SK-N-SH treated with all-trans-retinoic acid at 6 μM for 48 hours (cell line): ENCODE measurements around the gene SRF.

Experiments
- CSDC2 ChIP-seq: fragments of 250-450 bp; sonication (Bioruptor Pico); IDR thresholded peaks from 2 replicates; pipeline ENCODE4 v1.5.0; 2020; ENCODE audit warnings: mild to moderate bottlenecking, moderate library complexity
- CSRNP3 ChIP-seq: fragments of 250-450 bp; sonication (Bioruptor Pico); IDR thresholded peaks from 2 replicates; pipeline ENCODE4 v1.5.1; 2021; ENCODE audit warnings: mild to moderate bottlenecking, moderate library complexity
- ESRRG ChIP-seq: fragments of 250-450 bp; sonication (Bioruptor Pico); IDR thresholded peaks from 2 replicates; pipeline ENCODE4 v1.6.1; 2021; ENCODE audit warnings: mild to moderate bottlenecking
- GLIS3 ChIP-seq: fragments of 250-450 bp; sonication (Bioruptor Pico); IDR thresholded peaks from 2 replicates; pipeline ENCODE4 v1.5.0; 2020; ENCODE audit warnings: mild to moderate bottlenecking, moderate library complexity
- ISL1 ChIP-seq: fragments of 250-450 bp; sonication (Bioruptor Pico); IDR thresholded peaks from 2 replicates; pipeline ENCODE4 v2.1.2; 2022; ENCODE audit warnings: mild to moderate bottlenecking, moderate library complexity
- ZC3H10 ChIP-seq: fragments of 250-450 bp; sonication (Bioruptor Pico); IDR thresholded peaks from 2 replicates; pipeline ENCODE4 v1.5.1; 2021; ENCODE audit warnings: mild to moderate bottlenecking, moderate library complexity
- ZFP3 ChIP-seq: fragments of 250-450 bp; sonication (Bioruptor Pico); IDR thresholded peaks from 2 replicates; pipeline ENCODE4 v1.5.0; 2020; ENCODE audit warnings: mild to moderate bottlenecking, moderate library complexity
- ZNF565 ChIP-seq: fragments of 450-650 bp; formaldehyde crosslinking; conservative IDR thresholded peaks from 2 replicates; pipeline ENCODE4 v1.5.0; 2020; ENCODE audit warnings: low read depth, mild to moderate bottlenecking, moderate library complexity
- ZNF70 ChIP-seq: fragments of 450-650 bp; formaldehyde crosslinking; IDR thresholded peaks from 2 replicates; pipeline ENCODE4 v1.5.0; 2020; ENCODE audit warnings: mild to moderate bottlenecking, moderate library complexity
- TF ChIP-seq, protein P1 (sequence below): fragments of 250-450 bp; sonication (Bioruptor Pico); IDR thresholded peaks from 2 replicates; pipeline ENCODE4 v1.8.0; 2020; ENCODE audit warnings: mild to moderate bottlenecking, moderate library complexity, borderline replicate concordance

- TF ChIP-seq ZNF70 (CRISPR knock-in tag) (no peak), ZNF565 (no peak), ESRRG (no peak), CSRNP3 (CRISPR knock-in tag) (no peak), ZC3H10 (CRISPR knock-in tag) (no peak), CSDC2 (CRISPR knock-in tag) (no peak), ZFP3 (CRISPR knock-in tag) (no peak), GLIS3 (no peak), ISL1 (CRISPR knock-in tag) (no peak)
- TF ChIP-seq, protein P1, sequence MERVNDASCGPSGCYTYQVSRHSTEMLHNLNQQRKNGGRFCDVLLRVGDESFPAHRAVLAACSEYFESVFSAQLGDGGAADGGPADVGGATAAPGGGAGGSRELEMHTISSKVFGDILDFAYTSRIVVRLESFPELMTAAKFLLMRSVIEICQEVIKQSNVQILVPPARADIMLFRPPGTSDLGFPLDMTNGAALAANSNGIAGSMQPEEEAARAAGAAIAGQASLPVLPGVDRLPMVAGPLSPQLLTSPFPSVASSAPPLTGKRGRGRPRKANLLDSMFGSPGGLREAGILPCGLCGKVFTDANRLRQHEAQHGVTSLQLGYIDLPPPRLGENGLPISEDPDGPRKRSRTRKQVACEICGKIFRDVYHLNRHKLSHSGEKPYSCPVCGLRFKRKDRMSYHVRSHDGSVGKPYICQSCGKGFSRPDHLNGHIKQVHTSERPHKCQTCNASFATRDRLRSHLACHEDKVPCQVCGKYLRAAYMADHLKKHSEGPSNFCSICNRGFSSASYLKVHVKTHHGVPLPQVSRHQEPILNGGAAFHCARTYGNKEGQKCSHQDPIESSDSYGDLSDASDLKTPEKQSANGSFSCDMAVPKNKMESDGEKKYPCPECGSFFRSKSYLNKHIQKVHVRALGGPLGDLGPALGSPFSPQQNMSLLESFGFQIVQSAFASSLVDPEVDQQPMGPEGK (CRISPR knock-in tag), result no peak
These were observed 21.8 kb downstream of the SRF start for GRCh38 chr6:43192911-43193310.
